ACC112 (cell line): Measurements from ENCODE around the gene NHLRC4.

ENCODE experiments used
- H2AFZ ChIP-seq: fragments of 200-600 bp; sonication (generic); one replicate; pipeline ENCODE4 v1.6.0; 2017; ENCODE audit warnings: antibody characterized with exemption, low read length; ENCODE audit not compliant: unreplicated experiment
- H3K27ac ChIP-seq: fragments of 200-600 bp; sonication (generic); 2 replicates; pipeline ENCODE4 v1.5.1; 2014; ENCODE audit warnings: low read depth, mild to moderate bottlenecking, antibody characterized with exemption, low read length, moderate library complexity
- H3K27me3 ChIP-seq: fragments of 200-600 bp; sonication (generic); 2 replicates; pipeline ENCODE4 v1.6.1; 2014; ENCODE audit warnings: mild to moderate bottlenecking, antibody characterized with exemption, low read length, moderate library complexity, mixed read lengths; ENCODE audit not compliant: insufficient read depth
- H3K36me3 ChIP-seq: fragments of 200-600 bp; sonication (generic); 2 replicates; pipeline ENCODE4 v1.6.1; 2016; ENCODE audit warnings: mild to moderate bottlenecking, antibody characterized with exemption, low read length, moderate library complexity, mixed read lengths; ENCODE audit not compliant: insufficient read depth
- H3K4me1 ChIP-seq: fragments of 200-600 bp; sonication (generic); one replicate; pipeline ENCODE4 v1.6.1; 2016; ENCODE audit warnings: low read length, mixed read lengths; ENCODE audit not compliant: insufficient read depth, unreplicated experiment, control insufficient read depth
- H3K4me3 ChIP-seq: fragments of 200-600 bp; sonication (generic); 2 replicates; pipeline ENCODE4 v1.5.1; 2014; ENCODE audit warnings: mild to moderate bottlenecking, low read depth, low read length
- H3K79me2 ChIP-seq: fragments of 200-600 bp; sonication (generic); one replicate; pipeline ENCODE4 v1.6.0; 2016; ENCODE audit warnings: low read length; ENCODE audit not compliant: control insufficient read depth, unreplicated experiment, insufficient read depth

Gene NHLRC4, protein sequence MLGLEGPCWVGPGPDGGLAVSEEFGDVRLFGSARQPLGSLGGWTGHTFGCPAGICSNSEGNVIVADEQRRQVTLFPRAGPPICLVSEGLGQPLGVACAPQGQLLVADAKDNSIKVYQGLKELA

GRCh38 chr16:566475-567372 lies at the start of gene NHLRC4:
Gene NHLRC4, plus strand, starts transcription at chr16:567005. Its CDS starts 1,043 bp downstream, at chr16:568048.
- peaks cover 6% of the 10 kb centered on the region for H3K79me2 ChIP-seq
- H3K4me3 ChIP-seq: peak within 1 kb of the TSS; percentile 56; the same call in 1 of the 2 replicates
- H3K4me1 ChIP-seq: peaks cover 18% of the 10 kb centered on the region
- peaks cover 3% of the 10 kb centered on the region; the same call in 1 of the 2 replicates for H3K27me3 ChIP-seq
- no peak within 1 kb of the TSS for H2AFZ ChIP-seq
- H3K36me3 ChIP-seq: no peaks in the 10 kb centered on the region
- no peak within 1 kb of the TSS for H3K27ac ChIP-seq

DNA sequence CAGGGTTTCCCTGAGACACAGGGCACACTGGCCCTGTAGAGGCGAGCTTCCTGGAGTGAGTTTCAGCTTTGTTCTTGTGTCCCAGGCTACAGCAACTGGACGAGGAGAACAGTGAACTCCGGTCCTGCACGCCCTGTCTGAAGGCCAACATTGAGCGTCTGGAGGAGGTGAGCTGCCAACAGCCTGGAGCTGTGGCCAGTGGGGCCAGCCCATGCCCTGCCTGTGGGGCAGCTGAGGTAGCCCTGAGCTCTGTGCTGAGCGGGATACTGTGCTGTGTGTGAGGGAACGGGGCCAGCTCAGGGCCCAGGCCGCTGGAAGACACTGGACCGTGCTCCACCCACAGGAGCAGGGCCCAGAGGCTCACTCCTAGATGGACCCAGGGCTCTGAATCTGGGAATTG lies 47.9 kb upstream of the NHLRC4 start:
- Histone ChIP-seq H3K4me1 (peaks cover under 1% of the 10 kb centered on the region), H3K27me3 (no peaks in the 10 kb centered on the region), H2AFZ (no peak overlapping the region), H3K27ac (no peak overlapping the region), H3K4me3 (no peak overlapping the region), H3K79me2 (peaks cover under 1% of the 10 kb centered on the region), H3K36me3 (0 out of 2 replicates have a peak, but pooled peaks cover 4% of the 10 kb centered on the region)

DNA sequence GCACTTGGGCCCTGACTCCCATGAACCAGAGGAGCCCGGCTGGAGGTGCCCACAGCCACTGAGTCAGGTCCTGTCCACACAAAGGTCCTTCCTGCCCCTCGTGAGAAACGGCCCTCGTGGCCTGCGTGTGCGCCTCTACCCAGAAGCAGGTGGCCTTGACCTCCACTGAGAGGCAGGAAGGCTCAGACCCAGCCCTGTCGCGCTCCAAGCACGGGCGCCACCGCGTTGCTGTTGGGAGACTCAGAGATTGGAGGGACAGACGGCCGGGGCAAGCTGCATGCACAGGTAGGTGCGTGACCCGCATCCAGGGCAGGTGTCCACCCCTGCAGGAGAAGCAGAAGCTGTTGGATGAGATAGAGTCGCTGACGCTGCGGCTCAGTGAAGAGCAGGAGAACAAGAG lies 47.4 kb upstream of the NHLRC4 start:
- Histone ChIP-seq H3K27me3 (no peaks in the 10 kb centered on the region), H3K4me1 (peaks cover 6% of the 10 kb centered on the region), H3K36me3 (0 out of 2 replicates have a peak, but pooled peaks cover 4% of the 10 kb centered on the region), H3K27ac (no peak overlapping the region), H3K4me3 (no peak overlapping the region), H2AFZ (no peak overlapping the region), H3K79me2 (peaks cover 6% of the 10 kb centered on the region)

GRCh38 chr16:519841-520687 lies 46.7 kb upstream of the NHLRC4 start:
- Histone ChIP-seq H3K27ac (no peak overlapping the region), H2AFZ (no peak overlapping the region), H3K27me3 (no peaks in the 10 kb centered on the region)

DNA sequence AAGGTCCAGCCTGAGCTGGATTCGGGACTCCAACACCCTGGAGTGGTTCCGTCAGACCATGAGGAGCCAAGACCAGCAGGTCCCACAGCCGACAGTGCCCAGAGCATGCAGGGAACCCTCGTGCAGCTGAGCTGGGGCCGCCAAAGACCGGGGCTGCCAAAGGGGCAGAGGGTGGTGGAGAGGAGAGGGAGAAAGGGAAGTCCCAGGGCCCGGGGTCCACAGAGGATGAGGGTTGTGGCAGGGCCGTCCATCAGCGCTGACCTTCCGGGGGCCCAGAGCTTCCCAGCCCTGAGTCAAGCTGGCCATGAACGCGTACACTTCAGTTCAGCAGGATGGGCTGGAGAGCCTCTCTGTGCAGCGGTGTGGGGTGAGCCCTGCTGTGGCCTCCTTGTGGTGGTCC lies 46.0 kb upstream of the NHLRC4 start:
- H2AFZ ChIP-seq: no peak overlapping the region
- H3K4me1 ChIP-seq: peaks cover 19% of the 10 kb centered on the region
- H3K79me2 ChIP-seq: peaks cover 9% of the 10 kb centered on the region
- no peak overlapping the region for H3K4me3 ChIP-seq
- H3K36me3 ChIP-seq: 0 out of 2 replicates have a peak, but pooled peaks cover 4% of the 10 kb centered on the region
- H3K27ac ChIP-seq: no peak overlapping the region
- H3K27me3 ChIP-seq: no peaks in the 10 kb centered on the region

More at GRCh38 chr16:519841-520687, 46.7 kb upstream of the NHLRC4 start:
- Histone ChIP-seq H3K4me3 (no peak overlapping the region), H3K4me1 (peaks cover 13% of the 10 kb centered on the region), H3K36me3 (0 out of 2 replicates have a peak, but pooled peaks cover 4% of the 10 kb centered on the region), H3K79me2 (peaks cover 8% of the 10 kb centered on the region)

GRCh38 chr16:521381-522210 lies 45.2 kb upstream of the NHLRC4 start:
- Histone ChIP-seq H3K79me2 (peaks cover 17% of the 10 kb centered on the region), H3K36me3 (0 out of 2 replicates have a peak, but pooled peaks cover 4% of the 10 kb centered on the region), H2AFZ (no peak overlapping the region), H3K4me3 (no peak overlapping the region), H3K4me1 (peaks cover 23% of the 10 kb centered on the region), H3K27ac (no peak overlapping the region), H3K27me3 (no peaks in the 10 kb centered on the region)

DNA sequence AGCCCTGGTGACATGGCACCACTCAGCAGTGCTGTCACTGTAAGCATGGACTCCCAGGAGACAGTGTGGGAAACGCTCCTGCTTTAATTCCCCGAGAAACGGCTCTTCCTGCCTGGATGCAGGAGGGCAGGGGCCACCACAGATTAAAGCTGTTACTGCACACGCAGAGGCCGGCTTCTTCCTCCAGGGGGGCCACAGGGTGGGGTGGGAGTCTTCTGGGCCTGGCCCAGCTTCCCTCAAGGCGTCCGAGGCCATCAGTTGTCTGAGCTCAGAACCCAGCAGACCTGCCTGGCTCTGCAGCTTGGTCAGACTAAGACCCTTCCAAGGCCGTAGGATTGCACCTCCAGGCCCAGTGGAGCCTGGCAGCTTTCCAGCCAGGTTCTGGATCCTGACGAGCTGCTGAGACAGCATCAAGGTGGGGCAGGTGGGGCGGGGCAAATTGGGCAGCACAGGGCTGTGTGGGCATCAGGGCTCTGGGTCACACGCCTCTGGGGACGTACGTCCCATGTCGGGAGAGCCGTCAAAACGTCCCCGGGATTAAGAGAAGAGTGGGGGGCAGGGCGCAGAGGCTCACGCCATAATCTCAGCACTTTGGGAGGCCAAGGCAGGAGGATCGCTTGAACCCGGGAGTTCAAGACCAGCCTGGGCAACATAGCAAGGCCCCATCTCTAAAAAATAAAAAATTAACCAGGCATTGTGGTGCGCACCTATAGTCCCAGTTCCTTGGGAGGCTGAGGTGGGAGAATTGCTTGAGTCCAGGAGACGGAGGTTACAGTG lies 44.3 kb upstream of the NHLRC4 start:
- no peak overlapping the region for H2AFZ ChIP-seq
- H3K4me1 ChIP-seq: peaks cover 23% of the 10 kb centered on the region
- no peaks in the 10 kb centered on the region for H3K27me3 ChIP-seq
- no peak overlapping the region for H3K27ac ChIP-seq
- 0 out of 2 replicates have a peak, but pooled peaks cover 4% of the 10 kb centered on the region for H3K36me3 ChIP-seq
- H3K79me2 ChIP-seq: peaks cover 20% of the 10 kb centered on the region
- no peak overlapping the region for H3K4me3 ChIP-seq

GRCh38 chr16:523097-523741 lies 43.6 kb upstream of the NHLRC4 start:
- Histone ChIP-seq H3K4me1 (peaks cover 23% of the 10 kb centered on the region), H3K36me3 (0 out of 2 replicates have a peak, but pooled peaks cover 4% of the 10 kb centered on the region), H3K4me3 (no peak overlapping the region), H3K79me2 (peaks cover 21% of the 10 kb centered on the region), H2AFZ (no peak overlapping the region), H3K27me3 (no peaks in the 10 kb centered on the region), H3K27ac (no peak overlapping the region)
